Adrenal gland (tissue), 12 donors: ENCODE measurements around the gene FRMD3. TPM values are rescaled to one million over a fixed set of nuclear protein-coding genes. Genes with fewer than 3 reads are reported as not detected.

Source experiments
- DNase-seq, 7 donors: peaks; one replicate each; pipeline ENCODE4 v3.0.0-alpha.2; 2019 to 2020
- H3K27ac ChIP-seq, 5 donors: fragments of 200-600 bp; sonication (generic) in 4 of 5; 1 replicate in 3 of 5; 2 replicates in 2 of 5; pipeline versions ENCODE4 v1.5.1 to v1.8.0; 2016 to 2020; ENCODE audit warnings: mild to moderate bottlenecking in 1 of 5
- H3K27me3 ChIP-seq: fragments of 200-600 bp; 2 replicates; pipeline ENCODE4 v1.8.0; 2021
- H3K36me3 ChIP-seq, 2 donors: fragments of 200-600 bp; replicated peaks in 1 of 2; 1 replicate in 1 of 2; 2 replicates in 1 of 2; pipeline versions ENCODE4 v1.5.1 to v1.8.0; 2018 to 2022
- H3K4me1 ChIP-seq, 2 donors: fragments of 200-600 bp; replicated peaks in 1 of 2; 1 replicate in 1 of 2; 2 replicates in 1 of 2; pipeline versions ENCODE4 v1.5.1 to v1.8.0; 2018 to 2021
- H3K4me3 ChIP-seq, 4 donors: fragments of 200-600 bp; sonication (generic) in 3 of 4; one replicate each; pipeline ENCODE4 v1.5.1; 2016 to 2018
- H3K9me3 ChIP-seq, 3 donors: fragments of 200-600 bp; sonication (generic) in 1 of 3; replicated peaks in 1 of 3; 1 replicate in 2 of 3; 2 replicates in 1 of 3; pipeline versions ENCODE4 v1.5.1 to v1.8.0; 2016 to 2021
- POLR2A ChIP-seq, 2 donors: fragments of 450-650 bp; IDR thresholded peaks; one replicate each; pipeline ENCODE4 v1.6.1; 2017; ENCODE audit warnings: antibody characterized with exemption in 2 of 2, mild to moderate bottlenecking in 2 of 2, moderate library complexity in 1 of 2
- WGBS, 4 donors: extraction: QIAGEN DNeasy Blood & Tissue Kit in 2 of 4; methylation state at CpG; one replicate each; pipeline versions ENCODE4 v1.1.5 to v1.1.7; 2013 to 2017; 5-methylcytosine and 5-hydroxymethylcytosine counted together
- intact Hi-C, 2 donors: fragments of 100-400 bp; cut with DNase I; formaldehyde crosslinking; loops; one replicate each; pipeline versions ENCODE4 v1.14.1 to v1.15.0; 2022 to 2023
- polyA plus RNA-seq, 3 donors: library from polyadenylated mRNA; stranded (reverse); fragments of 200-250 nt in 2 of 3; fragments of 350-450 nt in 1 of 3; fragmentation: Illumina TruSeq in 1 of 3; extraction: RNeasy Lipid Tissue Mini Kit (QIAGEN cat#74804) in 1 of 3; gene quantifications; one replicate each; pipeline ENCODE4 v1.2.3, GENCODE V29; 2013 to 2014
- total RNA-seq, 9 donors: library from RNA; depleted of rRNA in 4 of 9; stranded (reverse); fragments of >200 nt in 4 of 9; fragments of 120-200 nt in 1 of 9; fragmentation: NEBNext Ultra II Directional in 1 of 9; extraction: Animal tissue kit (Norgen Biotek cat#: 25700) in 1 of 9; gene quantifications; one replicate each; pipeline versions ENCODE4 v1.1.0 to v1.2.4, GENCODE V29; 2013 to 2023
- TF ChIP-seq, protein P1 (sequence below), 6 experiments: fragments of 450-650 bp in 4 of 6; fragments of 200-600 bp in 2 of 6; sonication (generic) in 1 of 6; IDR thresholded peaks; 1 replicate in 5 of 6; 2 replicates in 1 of 6; pipeline versions ENCODE4 v1.5.1 to v1.8.0; 2016 to 2021; ENCODE audit warnings: antibody characterized with exemption in 6 of 6, mild to moderate bottlenecking in 2 of 6, moderate library complexity in 1 of 6
- donor health status: healthy with polysubstance abuse.
- donor health status: Bipolar disorder and iron deficiency.
- donor health status: DM: yes; HTN: yes; CAD: no.
- donor health status: DM: no; HTN: no; CAD: no.
- donor health status: DM: no; HTN: no; CAD: no.
- donor health status: DM: yes; HTN: yes; CAD: no.

Gene FRMD3
- total and polyA plus RNA-seq, 12 donors = 1.8 to 32.9 (median 13.6) TPM

GRCh38 chr9:83501565-83501964 lies 36.6 kb downstream of the FRMD3 start:
- peaks cover 0 to 4% of the 10 kb centered on the region in 2 donors for H3K4me1 ChIP-seq
- TF ChIP-seq, protein P1, sequence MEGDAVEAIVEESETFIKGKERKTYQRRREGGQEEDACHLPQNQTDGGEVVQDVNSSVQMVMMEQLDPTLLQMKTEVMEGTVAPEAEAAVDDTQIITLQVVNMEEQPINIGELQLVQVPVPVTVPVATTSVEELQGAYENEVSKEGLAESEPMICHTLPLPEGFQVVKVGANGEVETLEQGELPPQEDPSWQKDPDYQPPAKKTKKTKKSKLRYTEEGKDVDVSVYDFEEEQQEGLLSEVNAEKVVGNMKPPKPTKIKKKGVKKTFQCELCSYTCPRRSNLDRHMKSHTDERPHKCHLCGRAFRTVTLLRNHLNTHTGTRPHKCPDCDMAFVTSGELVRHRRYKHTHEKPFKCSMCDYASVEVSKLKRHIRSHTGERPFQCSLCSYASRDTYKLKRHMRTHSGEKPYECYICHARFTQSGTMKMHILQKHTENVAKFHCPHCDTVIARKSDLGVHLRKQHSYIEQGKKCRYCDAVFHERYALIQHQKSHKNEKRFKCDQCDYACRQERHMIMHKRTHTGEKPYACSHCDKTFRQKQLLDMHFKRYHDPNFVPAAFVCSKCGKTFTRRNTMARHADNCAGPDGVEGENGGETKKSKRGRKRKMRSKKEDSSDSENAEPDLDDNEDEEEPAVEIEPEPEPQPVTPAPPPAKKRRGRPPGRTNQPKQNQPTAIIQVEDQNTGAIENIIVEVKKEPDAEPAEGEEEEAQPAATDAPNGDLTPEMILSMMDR (IDR thresholded peaks at IDR 0.05) = no peak
- TF ChIP-seq POLR2A (IDR thresholded peaks at IDR 0.05) = no peak
- no peak for DNase-seq
- no peak overlapping the region for H3K4me3 ChIP-seq
- H3K9me3 ChIP-seq = no peaks in the 10 kb centered on the region
- no peaks in the 10 kb centered on the region for H3K27me3 ChIP-seq
- 82 to 89% (median 85%) methylated on average over 3 of the region's 3 CpGs for WGBS, 4 donors
- intact Hi-C loops = no loop called here
- no peaks in the 10 kb centered on the region for H3K36me3 ChIP-seq
- no peak overlapping the region for H3K27ac ChIP-seq

- no peak for DNase-seq
- no peak overlapping the region for H3K27ac ChIP-seq
- H3K4me3 ChIP-seq = no peak overlapping the region
- no peaks in the 10 kb centered on the region for H3K4me1 ChIP-seq
- intact Hi-C loops = no loop called here
- no peak for TF ChIP-seq POLR2A (IDR thresholded peaks at IDR 0.05)
- TF ChIP-seq, protein P1 (IDR thresholded peaks at IDR 0.05) = no peak
- H3K36me3 ChIP-seq = no peaks in the 10 kb centered on the region
- H3K9me3 ChIP-seq = no peaks in the 10 kb centered on the region
- no peaks in the 10 kb centered on the region for H3K27me3 ChIP-seq
- 96 to 98% (median 97%) methylated on average over 3 of the region's 3 CpGs for WGBS, 4 donors
These were observed 40.8 kb downstream of the FRMD3 start for GRCh38 chr9:83497441-83497840.

GRCh38 chr9:83491995-83492394 lies 46.2 kb downstream of the FRMD3 start:
- intact Hi-C loops = no loop called here
- H3K9me3 ChIP-seq = no peaks in the 10 kb centered on the region
- WGBS, 4 donors = 80 to 86% (median 83%) methylated on average over 3 of the region's 3 CpGs
- no peaks in the 10 kb centered on the region for H3K27me3 ChIP-seq
- no peaks in the 10 kb centered on the region for H3K4me1 ChIP-seq
- H3K36me3 ChIP-seq = no peaks in the 10 kb centered on the region
- no peak for TF ChIP-seq POLR2A (IDR thresholded peaks at IDR 0.05)
- TF ChIP-seq, protein P1 (IDR thresholded peaks at IDR 0.05) = no peak
- DNase-seq = no peak
- no peak overlapping the region for H3K27ac ChIP-seq
- no peak overlapping the region for H3K4me3 ChIP-seq

- no peaks in the 10 kb centered on the region for H3K36me3 ChIP-seq
- no peaks in the 10 kb centered on the region for H3K4me1 ChIP-seq
- intact Hi-C loops = no loop called here
- H3K27ac ChIP-seq = no peak overlapping the region
- no peaks in the 10 kb centered on the region for H3K9me3 ChIP-seq
- no peaks in the 10 kb centered on the region for H3K27me3 ChIP-seq
- no peak overlapping the region for H3K4me3 ChIP-seq
- TF ChIP-seq POLR2A (IDR thresholded peaks at IDR 0.05) = no peak
- TF ChIP-seq, protein P1 (IDR thresholded peaks at IDR 0.05) = no peak
- DNase-seq = no peak
- 36 to 53% (median 42%) methylated on average over 3 of the region's 3 CpGs for WGBS, 4 donors
These were observed 46.8 kb downstream of the FRMD3 start for GRCh38 chr9:83491413-83491812.
